MM.1S (cell line): ENCODE data around the gene PCDHGA8.

ENCODE experiments used
- CTCF ChIP-seq: fragments of 300-600 bp; sonication (generic); IDR thresholded peaks from 2 replicates; pipeline ENCODE4 v1.5.1; 2016; ENCODE audit warnings: antibody characterized with exemption, low read length, mixed read lengths
- EZH2 ChIP-seq: fragments of 300-600 bp; sonication (generic); optimal IDR thresholded peaks from 2 replicates; pipeline ENCODE3; 2017; ENCODE audit warnings: low read depth, mild to moderate bottlenecking, antibody characterized with exemption, low read length, mixed read lengths
- EZH2phosphoT487 ChIP-seq: fragments of 300-600 bp; sonication (generic); IDR thresholded peaks from 2 replicates; pipeline ENCODE4 v1.6.1; 2018; ENCODE audit warnings: antibody characterized with exemption, low read length

GRCh38 chr5:141342773-141343172 lies 49.7 kb upstream of the PCDHGA8 start:
- TF ChIP-seq CTCF (no peak), EZH2 (no peak), EZH2phosphoT487 (no peak)
